Progenitor cell of endocrine pancreas (in vitro differentiated cells): Measurements from ENCODE around the gene PDCD7. TPM values are rescaled to one million over a fixed set of nuclear protein-coding genes. Genes with fewer than 3 reads are reported as not detected.
"Not testable (repeated sequence)": the region's sequence is repeated elsewhere in the genome, so short reads cannot be mapped to it uniquely, and the experiment has no call there.

Experiments used
- DNase-seq: peaks from one replicate; pipeline ENCODE4 v3.0.0; 2021; ENCODE audit warnings: low spot score; ENCODE audit not compliant: unreplicated experiment
- H3K27ac Mint-ChIP-seq: 2 replicates; pipeline ENCODE4 v1.8.0; 2021; ENCODE audit warnings: mild to moderate bottlenecking, moderate library complexity, mixed read lengths
- H3K27me3 Mint-ChIP-seq: 2 replicates; pipeline ENCODE4 v1.8.0; 2021; ENCODE audit warnings: mixed read lengths
- H3K36me3 Mint-ChIP-seq: 2 replicates; pipeline ENCODE4 v1.8.0; 2022; ENCODE audit warnings: mixed read lengths; ENCODE audit not compliant: insufficient read depth
- H3K4me1 Mint-ChIP-seq: 2 replicates; pipeline ENCODE4 v1.8.0; 2021; ENCODE audit warnings: low read depth, mixed read lengths
- H3K4me3 Mint-ChIP-seq: 2 replicates; pipeline ENCODE4 v1.8.0; 2021; ENCODE audit warnings: low read depth, mild to moderate bottlenecking, moderate library complexity, mixed read lengths
- H3K9me3 Mint-ChIP-seq: 2 replicates; pipeline ENCODE4 v1.8.0; 2021; ENCODE audit warnings: low read depth, mixed read lengths
- total RNA-seq: library from RNA; stranded (reverse); gene quantifications from 2 replicates; pipeline ENCODE4 v1.2.1, GENCODE V29; 2021
- TF ChIP-seq, protein P1 (sequence below): fragments of 200-600 bp; sonication (generic); IDR thresholded peaks from one replicate; pipeline ENCODE4 v1.5.0; 2021; ENCODE audit warnings: antibody characterized with exemption, mild to moderate bottlenecking; ENCODE audit not compliant: unreplicated experiment

Gene PDCD7
- total RNA-seq, 1 donor from 2014 or later, result 34.4 TPM

DNA sequence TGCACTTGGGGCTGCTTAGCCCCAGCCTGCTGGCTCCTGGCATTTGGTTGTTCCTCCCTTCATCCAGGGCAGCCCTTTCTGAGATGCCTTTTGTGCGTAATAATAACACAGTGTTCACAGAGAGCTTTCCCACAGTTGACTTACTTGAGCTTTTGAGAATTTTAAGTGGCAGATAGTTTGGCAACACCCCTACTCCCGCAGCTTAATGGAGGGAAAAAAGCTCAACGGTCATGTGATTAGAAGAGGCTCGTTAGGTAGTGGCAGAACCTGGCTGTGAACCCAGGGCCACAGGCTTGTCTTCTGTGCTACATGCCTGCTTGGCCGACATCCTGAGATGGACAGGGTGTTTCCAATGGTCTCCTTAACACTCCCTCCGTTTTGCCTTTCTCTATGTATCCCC, 52.3 kb downstream of the PDCD7 start:
- peaks cover 5% of the 10 kb centered on the region for H3K9me3 Mint-ChIP-seq
- DNase-seq, result no peak
- no peak overlapping the region for H3K27ac Mint-ChIP-seq
- TF ChIP-seq, protein P1, sequence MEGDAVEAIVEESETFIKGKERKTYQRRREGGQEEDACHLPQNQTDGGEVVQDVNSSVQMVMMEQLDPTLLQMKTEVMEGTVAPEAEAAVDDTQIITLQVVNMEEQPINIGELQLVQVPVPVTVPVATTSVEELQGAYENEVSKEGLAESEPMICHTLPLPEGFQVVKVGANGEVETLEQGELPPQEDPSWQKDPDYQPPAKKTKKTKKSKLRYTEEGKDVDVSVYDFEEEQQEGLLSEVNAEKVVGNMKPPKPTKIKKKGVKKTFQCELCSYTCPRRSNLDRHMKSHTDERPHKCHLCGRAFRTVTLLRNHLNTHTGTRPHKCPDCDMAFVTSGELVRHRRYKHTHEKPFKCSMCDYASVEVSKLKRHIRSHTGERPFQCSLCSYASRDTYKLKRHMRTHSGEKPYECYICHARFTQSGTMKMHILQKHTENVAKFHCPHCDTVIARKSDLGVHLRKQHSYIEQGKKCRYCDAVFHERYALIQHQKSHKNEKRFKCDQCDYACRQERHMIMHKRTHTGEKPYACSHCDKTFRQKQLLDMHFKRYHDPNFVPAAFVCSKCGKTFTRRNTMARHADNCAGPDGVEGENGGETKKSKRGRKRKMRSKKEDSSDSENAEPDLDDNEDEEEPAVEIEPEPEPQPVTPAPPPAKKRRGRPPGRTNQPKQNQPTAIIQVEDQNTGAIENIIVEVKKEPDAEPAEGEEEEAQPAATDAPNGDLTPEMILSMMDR, result no peak
- peaks cover 68% of the 10 kb centered on the region for H3K27me3 Mint-ChIP-seq
- peaks cover 21% of the 10 kb centered on the region for H3K4me1 Mint-ChIP-seq
- H3K4me3 Mint-ChIP-seq, result no peak overlapping the region
- H3K36me3 Mint-ChIP-seq, result no peaks in the 10 kb centered on the region

- H3K36me3 Mint-ChIP-seq, result no peaks in the 10 kb centered on the region
- no peak for DNase-seq
- H3K4me3 Mint-ChIP-seq, result no peak overlapping the region
- peaks cover 20% of the 10 kb centered on the region for H3K4me1 Mint-ChIP-seq
- TF ChIP-seq, protein P1, result no peak
- no peak overlapping the region for H3K27ac Mint-ChIP-seq
- peaks cover 57% of the 10 kb centered on the region for H3K27me3 Mint-ChIP-seq
- peaks cover 8% of the 10 kb centered on the region for H3K9me3 Mint-ChIP-seq
These were observed 54.0 kb downstream of the PDCD7 start for GRCh38 chr15:65079580-65079979.

GRCh38 chr15:65077981-65078352, 55.6 kb downstream of the PDCD7 start:
- Mint-ChIP-seq H3K9me3 (peaks cover 8% of the 10 kb centered on the region), H3K36me3 (no peaks in the 10 kb centered on the region), H3K27ac (peak overlapping the region; percentile 85), H3K4me1 (peaks cover 9% of the 10 kb centered on the region), H3K27me3 (peaks cover 47% of the 10 kb centered on the region), H3K4me3 (no peak overlapping the region)
- TF ChIP-seq, protein P1, result peak; percentile 60
- peak; percentile 38 for DNase-seq

GRCh38 chr15:65077291-65077980, 56.2 kb downstream of the PDCD7 start:
- peaks cover 3% of the 10 kb centered on the region for H3K4me1 Mint-ChIP-seq
- no peak for DNase-seq
- no peak overlapping the region for H3K4me3 Mint-ChIP-seq
- H3K27ac Mint-ChIP-seq, result peak overlapping the region; percentile 85
- peaks cover 41% of the 10 kb centered on the region for H3K27me3 Mint-ChIP-seq
- no peaks in the 10 kb centered on the region for H3K36me3 Mint-ChIP-seq
- TF ChIP-seq, protein P1, result no peak
- H3K9me3 Mint-ChIP-seq, result peaks cover 8% of the 10 kb centered on the region

DNA sequence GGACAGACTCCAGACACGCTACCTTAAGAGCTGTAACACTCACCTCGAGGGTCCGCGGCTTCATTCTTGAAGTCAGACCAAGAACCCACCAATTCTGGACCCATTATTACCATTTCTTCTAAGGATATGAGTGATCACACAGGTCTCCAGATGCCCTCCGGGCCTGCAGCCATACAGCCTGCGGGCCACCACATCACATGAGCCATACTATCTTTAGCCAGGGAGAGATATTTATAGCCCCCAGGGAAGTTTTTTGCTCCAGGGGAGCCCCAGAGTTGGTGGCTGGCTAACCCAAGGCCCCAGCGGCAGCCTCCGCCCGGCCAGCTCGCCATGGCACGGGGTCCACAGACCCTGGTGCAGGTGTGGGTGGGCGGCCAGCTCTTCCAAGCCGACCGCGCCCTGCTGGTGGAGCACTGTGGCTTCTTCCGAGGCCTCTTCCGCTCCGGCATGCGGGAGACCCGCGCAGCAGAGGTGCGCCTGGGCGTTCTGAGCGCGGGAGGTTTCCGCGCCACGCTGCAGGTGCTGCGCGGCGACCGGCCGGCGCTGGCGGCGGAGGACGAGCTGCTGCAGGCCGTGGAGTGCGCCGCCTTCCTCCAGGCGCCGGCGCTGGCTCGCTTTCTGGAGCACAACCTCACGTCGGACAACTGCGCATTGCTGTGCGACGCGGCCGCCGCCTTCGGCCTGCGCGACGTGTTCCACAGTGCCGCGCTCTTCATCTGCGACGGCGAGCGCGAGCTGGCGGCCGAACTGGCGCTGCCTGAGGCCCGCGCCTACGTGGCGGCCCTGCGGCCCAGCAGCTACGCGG, 56.9 kb downstream of the PDCD7 start, which contains the start of gene KBTBD13:
TSS of gene KBTBD13 (plus strand) at position 261 of the 805 bp plus-strand sequence. CDS start at position 331, 70 bp downstream.
- TF ChIP-seq, protein P1, result no peak
- Mint-ChIP-seq H3K27me3 (peaks cover 37% of the 10 kb centered on the region), H3K4me1 (no peaks in the 10 kb centered on the region), H3K4me3 (no peak within 1 kb of the TSS), H3K36me3 (no peaks in the 10 kb centered on the region), H3K9me3 (peaks cover 8% of the 10 kb centered on the region), H3K27ac (peak within 1 kb of the TSS; percentile 85)
- DNase-seq, result no peak

GRCh38 chr15:65075607-65076395, 57.8 kb downstream of the PDCD7 start:
- not testable (repeated sequence) for H3K4me1 Mint-ChIP-seq, H3K27ac Mint-ChIP-seq, DNase-seq, H3K36me3 Mint-ChIP-seq, H3K9me3 Mint-ChIP-seq, H3K4me3 Mint-ChIP-seq
- peaks cover 28% of the 10 kb centered on the region for H3K27me3 Mint-ChIP-seq

GRCh38 chr15:65074946-65075345, 58.7 kb downstream of the PDCD7 start:
- not testable (repeated sequence) for H3K4me3 Mint-ChIP-seq, H3K27ac Mint-ChIP-seq, DNase-seq, H3K36me3 Mint-ChIP-seq, H3K4me1 Mint-ChIP-seq, H3K9me3 Mint-ChIP-seq
- peaks cover 28% of the 10 kb centered on the region for H3K27me3 Mint-ChIP-seq
